HepG2 (cell line): ENCODE data around the gene FZD4. TPM values are rescaled to one million over a fixed set of nuclear protein-coding genes. Genes with fewer than 3 reads are reported as not detected.
A peak's percentile ranks its signal among the peaks of the same experiment; 100 is the strongest.

Experiments used
- FOXA3 ChIP-seq: IDR thresholded peaks from 2 replicates; pipeline ENCODE4 v1.6.1; 2016; ENCODE audit warnings: missing genetic modification reagents, missing compliant biosample characterization
- FOXK2 ChIP-seq: fragments of 450-650 bp; IDR thresholded peaks from 2 replicates; pipeline ENCODE4 v1.6.1; 2016
- HMGXB4 ChIP-seq, 2 experiments: sonication (generic) in 1 of 2; formaldehyde crosslinking in 1 of 2; IDR thresholded peaks; 2 replicates each; pipeline versions ENCODE4 v1.4.0 to v1.6.1; 2018 to 2020; ENCODE audit warnings: missing genetic modification reagents in 2 of 2, borderline replicate concordance in 1 of 2, low read depth in 1 of 2, mild to moderate bottlenecking in 1 of 2, missing biosample characterization in 1 of 2
- HNF4G ChIP-seq, 2 experiments: sonication (generic) in 1 of 2; formaldehyde crosslinking in 1 of 2; IDR thresholded peaks; 2 replicates each; pipeline versions ENCODE4 v1.4.0 to v1.6.1; 2011 to 2020; ENCODE audit warnings: borderline replicate concordance in 2 of 2, low read depth in 2 of 2, mild to moderate bottlenecking in 2 of 2, low read length in 1 of 2, missing genetic modification reagents in 1 of 2, moderate library complexity in 1 of 2
- IRF2 ChIP-seq: IDR thresholded peaks from 2 replicates; pipeline ENCODE4 v1.6.1; 2018; ENCODE audit warnings: missing genetic modification reagents, missing compliant biosample characterization
- JDP2 ChIP-seq: sonication (generic); formaldehyde crosslinking; IDR thresholded peaks from 2 replicates; pipeline ENCODE4 v1.8.1; 2022; ENCODE audit warnings: missing genetic modification reagents, borderline replicate concordance
- NR2F1 ChIP-seq, 2 experiments: fragments of 450-650 bp in 1 of 2; formaldehyde crosslinking in 1 of 2; IDR thresholded peaks; 2 replicates each; pipeline versions ENCODE4 v1.5.0 to v1.6.1; 2016 to 2020; ENCODE audit warnings: mild to moderate bottlenecking in 1 of 2, missing compliant biosample characterization in 1 of 2, missing genetic modification reagents in 1 of 2, moderate library complexity in 1 of 2
- PRDM10 ChIP-seq: sonication (generic); formaldehyde crosslinking; IDR thresholded peaks from 2 replicates; pipeline ENCODE4 v1.4.0; 2020; ENCODE audit warnings: low read depth, missing genetic modification reagents
- REPIN1 ChIP-seq: sonication (generic); formaldehyde crosslinking; IDR thresholded peaks from 2 replicates; pipeline ENCODE4 v1.8.0; 2022; ENCODE audit warnings: missing genetic modification reagents, low read depth, mild to moderate bottlenecking, borderline replicate concordance
- SRSF9 ChIP-seq: fragments of 200-400 bp; formaldehyde crosslinking; IDR thresholded peaks from 2 replicates; pipeline ENCODE4 v1.6.1; 2018; ENCODE audit warnings: borderline replicate concordance, mild to moderate bottlenecking, low read depth, low read length; ENCODE audit not compliant: insufficient read depth, poor library complexity, severe bottlenecking
- TERF1 ChIP-seq: sonication (generic); formaldehyde crosslinking; IDR thresholded peaks from 2 replicates; pipeline ENCODE4 v1.8.0; 2022; ENCODE audit warnings: mild to moderate bottlenecking, missing genetic modification reagents, moderate library complexity
- ZC3H13 ChIP-seq: sonication (generic); formaldehyde crosslinking; IDR thresholded peaks from 2 replicates; pipeline ENCODE4 v1.8.1; 2023; ENCODE audit warnings: mild to moderate bottlenecking, missing genetic modification reagents, moderate library complexity
- ZNF17 ChIP-seq: sonication (generic); formaldehyde crosslinking; IDR thresholded peaks from 2 replicates; pipeline ENCODE4 v1.5.0; 2020; ENCODE audit warnings: mild to moderate bottlenecking, missing genetic modification reagents
- ZNF335 ChIP-seq: sonication (generic); formaldehyde crosslinking; IDR thresholded peaks from 2 replicates; pipeline ENCODE4 v1.4.0; 2020; ENCODE audit warnings: missing genetic modification reagents
- ZNF605 ChIP-seq: sonication (generic); formaldehyde crosslinking; IDR thresholded peaks from 2 replicates; pipeline ENCODE4 v1.8.0; 2022; ENCODE audit warnings: mild to moderate bottlenecking, missing genetic modification reagents
- ZNF660 ChIP-seq: sonication (generic); formaldehyde crosslinking; IDR thresholded peaks from 2 replicates; pipeline ENCODE4 v1.5.1; 2020; ENCODE audit warnings: mild to moderate bottlenecking, low read depth, missing genetic modification reagents, borderline replicate concordance
- ZNF792 ChIP-seq: IDR thresholded peaks from 2 replicates; pipeline ENCODE4 v1.6.1; 2016
- polyA plus RNA-seq, 8 experiments: library from polyadenylated mRNA; depleted of rRNA in 3 of 8; stranded (reverse) in 7 of 8; unstranded in 1 of 8; fragments of >200 nt; fragmentation: Illumina TruSeq in 4 of 8; extraction: Trizol in 4 of 8; gene quantifications; 2 replicates each; pipeline versions ENCODE4 v1.2.1 to v1.2.3, GENCODE V29; 2011 to 2016; ENCODE audit warnings: low read depth in 4 of 8, missing spikeins in 1 of 8, mixed read lengths in 1 of 8; ENCODE audit not compliant: insufficient read depth in 1 of 8
- total RNA-seq, 5 experiments: library from RNA; depleted of rRNA; stranded (reverse); fragments of >200 nt; fragmentation: Illumina TruSeq; extraction: Trizol; gene quantifications; 2 replicates each; pipeline ENCODE4 v1.2.3, GENCODE V29; 2016; ENCODE audit warnings: low read depth in 1 of 5

The FZD4 gene
- total and polyA plus RNA-seq, 2 of the 13 experiments (the other 11 are each of a cell fraction or from before 2014, with no cell fraction given) = 46.5 to 70.4 TPM

GRCh38 chr11:86923999-86924766, 31.0 kb downstream of the FZD4 start (continued):
- no peak for TF ChIP-seq TERF1
- TF ChIP-seq ZNF660 (CRISPR knock-in tag) = no peak
- TF ChIP-seq ZNF792 (CRISPR knock-in tag) = 0 out of 2 replicates have a peak, but pooled peaks have one; percentile 18
- TF ChIP-seq ZNF605 (CRISPR knock-in tag) = peak; percentile 75; the same call in 1 of the 2 replicates
- no peak for TF ChIP-seq PRDM10 (CRISPR knock-in tag)
- no peak for TF ChIP-seq HNF4G (IDR thresholded peaks at IDR 0.05; ENCODE audit: borderline replicate concordance, low read depth, low read length)
- TF ChIP-seq HNF4G (CRISPR knock-in tag; IDR thresholded peaks at IDR 0.05; ENCODE audit: borderline replicate concordance, low read depth) = no peak
- no peak for TF ChIP-seq ZNF17
- no peak for TF ChIP-seq HMGXB4 (CRISPR knock-in tag; IDR thresholded peaks at IDR 0.05; ENCODE audit: borderline replicate concordance in 1 of 2, low read depth in 1 of 2)
- TF ChIP-seq NR2F1 (CRISPR knock-in tag; IDR thresholded peaks at IDR 0.05) = no peak
- no peak for TF ChIP-seq ZNF335 (CRISPR knock-in tag)
- 0 out of 2 replicates have a peak, but pooled peaks have one; percentile 48 for TF ChIP-seq IRF2 (CRISPR knock-in tag)
- TF ChIP-seq ZC3H13 (CRISPR knock-in tag) = no peak
- TF ChIP-seq FOXA3 = peak; percentile 27; the same call in 1 of the 2 replicates
- TF ChIP-seq JDP2 (CRISPR knock-in tag) = no peak
- no peak for TF ChIP-seq FOXK2
- no peak for TF ChIP-seq SRSF9
- 0 out of 2 replicates have a peak, but pooled peaks have one; percentile 22 for TF ChIP-seq REPIN1 (CRISPR knock-in tag)
